Activated naive CD8-positive, alpha-beta T cell treated with anti-CD3 and anti-CD28 coated beads for 36 hours (primary cell): ENCODE data around the gene OSBPL1A. TPM values are rescaled to one million over a fixed set of nuclear protein-coding genes. Genes with fewer than 3 reads are reported as not detected.

Source experiments
- DNase-seq: peaks from one replicate; pipeline ENCODE4 v3.0.0; 2021
- H3K27ac Mint-ChIP-seq: one replicate; pipeline ENCODE4 v1.8.0; 2022; ENCODE audit warnings: mild to moderate bottlenecking, moderate library complexity, mixed read lengths
- H3K27me3 Mint-ChIP-seq: one replicate; pipeline ENCODE4 v1.8.0; 2022; ENCODE audit warnings: mild to moderate bottlenecking, mixed read lengths
- H3K36me3 Mint-ChIP-seq: one replicate; pipeline ENCODE4 v1.8.0; 2021; ENCODE audit warnings: mild to moderate bottlenecking, mixed read lengths
- H3K4me1 Mint-ChIP-seq: one replicate; pipeline ENCODE4 v1.8.0; 2021; ENCODE audit warnings: mixed read lengths
- H3K4me3 Mint-ChIP-seq: one replicate; pipeline ENCODE4 v1.8.0; 2022; ENCODE audit warnings: mild to moderate bottlenecking, moderate library complexity, mixed read lengths
- H3K9me3 Mint-ChIP-seq: one replicate; pipeline ENCODE4 v1.8.0; 2022; ENCODE audit warnings: mixed read lengths
- total RNA-seq, 2 experiments: library from RNA; stranded (reverse); gene quantifications; one replicate each; pipeline ENCODE4 v1.2.3, GENCODE V29; 2021

OSBPL1A gene
- total RNA-seq, 2 experiments from 2014 or later = 2.8 to 4.0 TPM

- no peaks in the 10 kb centered on the region for H3K36me3 Mint-ChIP-seq
- H3K27me3 Mint-ChIP-seq = no peaks in the 10 kb centered on the region
- no peaks in the 10 kb centered on the region for H3K9me3 Mint-ChIP-seq
- H3K4me1 Mint-ChIP-seq = no peaks in the 10 kb centered on the region
- DNase-seq = no peak
- H3K27ac Mint-ChIP-seq = no peak overlapping the region
- H3K4me3 Mint-ChIP-seq = no peak overlapping the region
These were observed 184.7 kb downstream of the OSBPL1A start for GRCh38 chr18:24212939-24213338.

- no peak for DNase-seq
- Mint-ChIP-seq H3K9me3 (no peaks in the 10 kb centered on the region), H3K4me3 (no peak overlapping the region), H3K36me3 (no peaks in the 10 kb centered on the region), H3K27me3 (no peaks in the 10 kb centered on the region), H3K4me1 (no peaks in the 10 kb centered on the region), H3K27ac (no peak overlapping the region)
These were observed 188.1 kb downstream of the OSBPL1A start for GRCh38 chr18:24209558-24209957.

GRCh38 chr18:24208270-24209035, 189.2 kb downstream of the OSBPL1A start:
- H3K36me3 Mint-ChIP-seq = no peaks in the 10 kb centered on the region
- H3K4me1 Mint-ChIP-seq = no peaks in the 10 kb centered on the region
- DNase-seq = no peak
- H3K27ac Mint-ChIP-seq = no peak overlapping the region
- H3K27me3 Mint-ChIP-seq = no peaks in the 10 kb centered on the region
- H3K4me3 Mint-ChIP-seq = no peak overlapping the region
- H3K9me3 Mint-ChIP-seq = no peaks in the 10 kb centered on the region

GRCh38 chr18:24204904-24205303, 192.7 kb downstream of the OSBPL1A start:
- Mint-ChIP-seq H3K4me3 (no peak overlapping the region), H3K36me3 (no peaks in the 10 kb centered on the region), H3K27ac (no peak overlapping the region), H3K4me1 (no peaks in the 10 kb centered on the region), H3K9me3 (no peaks in the 10 kb centered on the region), H3K27me3 (no peaks in the 10 kb centered on the region)
- no peak for DNase-seq

GRCh38 chr18:24201699-24202687, 195.6 kb downstream of the OSBPL1A start:
- Mint-ChIP-seq H3K4me3 (no peak overlapping the region), H3K27ac (no peak overlapping the region), H3K36me3 (no peaks in the 10 kb centered on the region), H3K27me3 (no peaks in the 10 kb centered on the region), H3K9me3 (no peaks in the 10 kb centered on the region), H3K4me1 (no peaks in the 10 kb centered on the region)
- DNase-seq = no peak

- Mint-ChIP-seq H3K27me3 (no peaks in the 10 kb centered on the region), H3K4me3 (no peak overlapping the region), H3K4me1 (no peaks in the 10 kb centered on the region), H3K9me3 (no peaks in the 10 kb centered on the region), H3K27ac (no peak overlapping the region), H3K36me3 (no peaks in the 10 kb centered on the region)
- no peak for DNase-seq
These were observed 196.9 kb downstream of the OSBPL1A start for GRCh38 chr18:24200494-24201290.

GRCh38 chr18:24199372-24199962, 198.2 kb downstream of the OSBPL1A start:
- no peak for DNase-seq
- no peaks in the 10 kb centered on the region for H3K27me3 Mint-ChIP-seq

GRCh38 chr18:24198461-24198860, 199.2 kb downstream of the OSBPL1A start:
- H3K27me3 Mint-ChIP-seq = no peaks in the 10 kb centered on the region
- no peak overlapping the region for H3K4me3 Mint-ChIP-seq
- H3K9me3 Mint-ChIP-seq = no peaks in the 10 kb centered on the region
- no peaks in the 10 kb centered on the region for H3K36me3 Mint-ChIP-seq
- DNase-seq = no peak
- no peak overlapping the region for H3K27ac Mint-ChIP-seq
- H3K4me1 Mint-ChIP-seq = no peaks in the 10 kb centered on the region

More at GRCh38 chr18:24199372-24199962, 198.2 kb downstream of the OSBPL1A start:
- H3K36me3 Mint-ChIP-seq = no peaks in the 10 kb centered on the region
- H3K4me1 Mint-ChIP-seq = no peaks in the 10 kb centered on the region
- H3K27ac Mint-ChIP-seq = no peak overlapping the region
- no peak overlapping the region for H3K4me3 Mint-ChIP-seq
- H3K9me3 Mint-ChIP-seq = no peaks in the 10 kb centered on the region

GRCh38 chr18:24197412-24197811, 200.2 kb downstream of the OSBPL1A start:
- no peak for DNase-seq
- Mint-ChIP-seq H3K4me1 (no peaks in the 10 kb centered on the region), H3K27me3 (peaks cover 4% of the 10 kb centered on the region), H3K4me3 (no peak overlapping the region), H3K9me3 (no peaks in the 10 kb centered on the region), H3K27ac (no peak overlapping the region), H3K36me3 (no peaks in the 10 kb centered on the region)

- H3K4me3 Mint-ChIP-seq = no peak overlapping the region
- no peaks in the 10 kb centered on the region for H3K4me1 Mint-ChIP-seq
- H3K27ac Mint-ChIP-seq = no peak overlapping the region
- peaks cover 4% of the 10 kb centered on the region for H3K27me3 Mint-ChIP-seq
- H3K36me3 Mint-ChIP-seq = no peaks in the 10 kb centered on the region
- DNase-seq = no peak
- H3K9me3 Mint-ChIP-seq = no peaks in the 10 kb centered on the region
These were observed 200.9 kb downstream of the OSBPL1A start for GRCh38 chr18:24196764-24197163.

- Mint-ChIP-seq H3K27me3 (peaks cover 4% of the 10 kb centered on the region), H3K27ac (no peak overlapping the region), H3K36me3 (no peaks in the 10 kb centered on the region), H3K4me3 (no peak overlapping the region), H3K9me3 (no peaks in the 10 kb centered on the region), H3K4me1 (no peaks in the 10 kb centered on the region)
- DNase-seq = no peak
These were observed 202.1 kb downstream of the OSBPL1A start for GRCh38 chr18:24195296-24196053.

- H3K4me3 Mint-ChIP-seq = no peak overlapping the region
- DNase-seq = no peak
- no peaks in the 10 kb centered on the region for H3K36me3 Mint-ChIP-seq
- no peaks in the 10 kb centered on the region for H3K4me1 Mint-ChIP-seq
- H3K27ac Mint-ChIP-seq = no peak overlapping the region
- no peaks in the 10 kb centered on the region for H3K9me3 Mint-ChIP-seq
- H3K27me3 Mint-ChIP-seq = peaks cover 4% of the 10 kb centered on the region
These were observed 207.0 kb downstream of the OSBPL1A start for GRCh38 chr18:24190590-24190989.

- no peak overlapping the region for H3K4me3 Mint-ChIP-seq
- H3K4me1 Mint-ChIP-seq = no peaks in the 10 kb centered on the region
- H3K36me3 Mint-ChIP-seq = no peaks in the 10 kb centered on the region
- peaks cover 4% of the 10 kb centered on the region for H3K27me3 Mint-ChIP-seq
- DNase-seq = no peak
- H3K27ac Mint-ChIP-seq = no peak overlapping the region
- no peaks in the 10 kb centered on the region for H3K9me3 Mint-ChIP-seq
These were observed 207.8 kb downstream of the OSBPL1A start for GRCh38 chr18:24189664-24190346.
